HepG2 (cell line): ENCODE data around the gene LDB3. TPM values are rescaled to one million over a fixed set of nuclear protein-coding genes. Genes with fewer than 3 reads are reported as not detected.

Experiments
- E2F2 ChIP-seq: sonication (generic); formaldehyde crosslinking; IDR thresholded peaks from 2 replicates; pipeline ENCODE4 v1.4.0; 2020; ENCODE audit warnings: missing genetic modification reagents, borderline replicate concordance
- EP300 ChIP-seq, 3 experiments: sonication (generic) in 1 of 3; formaldehyde crosslinking in 1 of 3; IDR thresholded peaks; 2 replicates each; pipeline versions ENCODE4 v1.5.1 to v1.6.1; 2011 to 2020; ENCODE audit warnings: low read depth in 2 of 3, low read length in 2 of 3, borderline replicate concordance in 1 of 3, improper control_type of control experiment in 1 of 3, mild to moderate bottlenecking in 1 of 3, missing genetic modification reagents in 1 of 3, moderate library complexity in 1 of 3
- HNF1B ChIP-seq: sonication (generic); formaldehyde crosslinking; IDR thresholded peaks from 2 replicates; pipeline ENCODE4 v1.5.1; 2020; ENCODE audit warnings: mild to moderate bottlenecking, moderate library complexity, missing genetic modification reagents
- PATZ1 ChIP-seq: sonication (generic); formaldehyde crosslinking; IDR thresholded peaks from 2 replicates; pipeline ENCODE4 v1.4.0; 2020; ENCODE audit warnings: missing genetic modification reagents
- ZBTB7A ChIP-seq: sonication (generic); formaldehyde crosslinking; IDR thresholded peaks from 2 replicates; pipeline ENCODE4 v1.8.0; 2022; ENCODE audit warnings: mild to moderate bottlenecking, missing genetic modification reagents
- ZGPAT ChIP-seq: IDR thresholded peaks from 2 replicates; pipeline ENCODE4 v1.6.1; 2016; ENCODE audit warnings: mild to moderate bottlenecking
- ZNF225 ChIP-seq: sonication (generic); formaldehyde crosslinking; IDR thresholded peaks from 2 replicates; pipeline ENCODE4 v1.4.0; 2020; ENCODE audit warnings: mild to moderate bottlenecking, missing genetic modification reagents
- ZNF230 ChIP-seq: sonication (generic); formaldehyde crosslinking; IDR thresholded peaks from 2 replicates; pipeline ENCODE4 v1.4.0; 2020; ENCODE audit warnings: mild to moderate bottlenecking, missing genetic modification reagents
- ZNF562 ChIP-seq: sonication (generic); formaldehyde crosslinking; IDR thresholded peaks from 2 replicates; pipeline ENCODE4 v1.8.0; 2022; ENCODE audit warnings: missing genetic modification reagents, borderline replicate concordance
- ZSCAN30 ChIP-seq: sonication (generic); formaldehyde crosslinking; IDR thresholded peaks from 2 replicates; pipeline ENCODE4 v1.5.0; 2020; ENCODE audit warnings: mild to moderate bottlenecking, missing genetic modification reagents
- polyA plus RNA-seq, 8 experiments: library from polyadenylated mRNA; depleted of rRNA in 3 of 8; stranded (reverse) in 7 of 8; unstranded in 1 of 8; fragments of >200 nt; fragmentation: Illumina TruSeq in 4 of 8; extraction: Trizol in 4 of 8; gene quantifications; 2 replicates each; pipeline versions ENCODE4 v1.2.1 to v1.2.3, GENCODE V29; 2011 to 2016; ENCODE audit warnings: low read depth in 4 of 8, missing spikeins in 1 of 8, mixed read lengths in 1 of 8; ENCODE audit not compliant: insufficient read depth in 1 of 8
- total RNA-seq, 5 experiments: library from RNA; depleted of rRNA; stranded (reverse); fragments of >200 nt; fragmentation: Illumina TruSeq; extraction: Trizol; gene quantifications; 2 replicates each; pipeline ENCODE4 v1.2.3, GENCODE V29; 2016; ENCODE audit warnings: low read depth in 1 of 5
- TF ChIP-seq, protein P1 (sequence below): sonication (generic); formaldehyde crosslinking; IDR thresholded peaks from 2 replicates; pipeline ENCODE4 v1.5.1; 2020; ENCODE audit warnings: missing genetic modification reagents, mild to moderate bottlenecking, borderline replicate concordance
- TF ChIP-seq, protein P2 (sequence below): IDR thresholded peaks from 2 replicates; pipeline ENCODE4 v1.6.1; 2012; ENCODE audit warnings: low read depth, low read length, improper control_type of control experiment
- TF ChIP-seq, protein P3 (sequence below): sonication (generic); formaldehyde crosslinking; IDR thresholded peaks from 2 replicates; pipeline ENCODE4 v1.8.0; 2022; ENCODE audit warnings: mild to moderate bottlenecking, missing genetic modification reagents; ENCODE audit not compliant: insufficient replicate concordance

LDB3 gene
- total and polyA plus RNA-seq, 2 of the 13 experiments (the other 11 are each of a cell fraction or from before 2014, with no cell fraction given), result not detected

GRCh38 chr10:86755740-86756510 is 87.6 kb downstream of the LDB3 start (continued):
- TF ChIP-seq ZGPAT (CRISPR knock-in tag) (peak; percentile 83), E2F2 (CRISPR knock-in tag) (peak; percentile 32; the same call in 1 of the 2 replicates), ZNF225 (peak; percentile 44; the same call in 1 of the 2 replicates), HNF1B (CRISPR knock-in tag) (no peak; the same call in 1 of the 2 replicates), ZNF562 (CRISPR knock-in tag) (no peak), EP300 (IDR thresholded peaks at IDR 0.05; ENCODE audit: low read depth in 2 of 2, low read length in 2 of 2) (peak in 1 of 2 experiments; percentile 19; a peak in 1 of 4 replicates), EP300 (CRISPR knock-in tag; IDR thresholded peaks at IDR 0.05; ENCODE audit: borderline replicate concordance) (no peak), PATZ1 (CRISPR knock-in tag) (peak; percentile 85), ZNF230 (peak; percentile 75; the same call in 1 of the 2 replicates), ZSCAN30 (no peak), ZBTB7A (CRISPR knock-in tag) (0 out of 2 replicates have a peak, but pooled peaks have one; percentile 19)
- TF ChIP-seq, protein P1, sequence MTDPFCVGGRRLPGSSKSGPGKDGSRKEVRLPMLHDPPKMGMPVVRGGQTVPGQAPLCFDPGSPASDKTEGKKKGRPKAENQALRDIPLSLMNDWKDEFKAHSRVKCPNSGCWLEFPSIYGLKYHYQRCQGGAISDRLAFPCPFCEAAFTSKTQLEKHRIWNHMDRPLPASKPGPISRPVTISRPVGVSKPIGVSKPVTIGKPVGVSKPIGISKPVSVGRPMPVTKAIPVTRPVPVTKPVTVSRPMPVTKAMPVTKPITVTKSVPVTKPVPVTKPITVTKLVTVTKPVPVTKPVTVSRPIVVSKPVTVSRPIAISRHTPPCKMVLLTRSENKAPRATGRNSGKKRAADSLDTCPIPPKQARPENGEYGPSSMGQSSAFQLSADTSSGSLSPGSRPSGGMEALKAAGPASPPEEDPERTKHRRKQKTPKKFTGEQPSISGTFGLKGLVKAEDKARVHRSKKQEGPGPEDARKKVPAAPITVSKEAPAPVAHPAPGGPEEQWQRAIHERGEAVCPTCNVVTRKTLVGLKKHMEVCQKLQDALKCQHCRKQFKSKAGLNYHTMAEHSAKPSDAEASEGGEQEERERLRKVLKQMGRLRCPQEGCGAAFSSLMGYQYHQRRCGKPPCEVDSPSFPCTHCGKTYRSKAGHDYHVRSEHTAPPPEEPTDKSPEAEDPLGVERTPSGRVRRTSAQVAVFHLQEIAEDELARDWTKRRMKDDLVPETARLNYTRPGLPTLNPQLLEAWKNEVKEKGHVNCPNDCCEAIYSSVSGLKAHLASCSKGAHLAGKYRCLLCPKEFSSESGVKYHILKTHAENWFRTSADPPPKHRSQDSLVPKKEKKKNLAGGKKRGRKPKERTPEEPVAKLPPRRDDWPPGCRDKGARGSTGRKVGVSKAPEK (CRISPR knock-in tag), result peak; percentile 36; the same call in 1 of the 2 replicates
- TF ChIP-seq, protein P2, sequence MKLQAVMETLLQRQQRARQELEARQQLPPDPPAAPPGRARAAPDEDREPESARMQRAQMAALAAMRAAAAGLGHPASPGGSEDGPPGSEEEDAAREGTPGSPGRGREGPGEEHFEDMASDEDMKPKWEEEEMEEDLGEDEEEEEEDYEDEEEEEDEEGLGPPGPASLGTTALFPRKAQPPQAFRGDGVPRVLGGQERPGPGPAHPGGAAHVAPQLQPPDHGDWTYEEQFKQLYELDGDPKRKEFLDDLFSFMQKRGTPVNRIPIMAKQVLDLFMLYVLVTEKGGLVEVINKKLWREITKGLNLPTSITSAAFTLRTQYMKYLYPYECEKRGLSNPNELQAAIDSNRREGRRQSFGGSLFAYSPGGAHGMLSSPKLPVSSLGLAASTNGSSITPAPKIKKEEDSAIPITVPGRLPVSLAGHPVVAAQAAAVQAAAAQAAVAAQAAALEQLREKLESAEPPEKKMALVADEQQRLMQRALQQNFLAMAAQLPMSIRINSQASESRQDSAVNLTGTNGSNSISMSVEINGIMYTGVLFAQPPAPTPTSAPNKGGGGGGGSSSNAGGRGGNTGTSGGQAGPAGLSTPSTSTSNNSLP, result 0 out of 2 replicates have a peak, but pooled peaks have one; percentile 8
- TF ChIP-seq, protein P3, sequence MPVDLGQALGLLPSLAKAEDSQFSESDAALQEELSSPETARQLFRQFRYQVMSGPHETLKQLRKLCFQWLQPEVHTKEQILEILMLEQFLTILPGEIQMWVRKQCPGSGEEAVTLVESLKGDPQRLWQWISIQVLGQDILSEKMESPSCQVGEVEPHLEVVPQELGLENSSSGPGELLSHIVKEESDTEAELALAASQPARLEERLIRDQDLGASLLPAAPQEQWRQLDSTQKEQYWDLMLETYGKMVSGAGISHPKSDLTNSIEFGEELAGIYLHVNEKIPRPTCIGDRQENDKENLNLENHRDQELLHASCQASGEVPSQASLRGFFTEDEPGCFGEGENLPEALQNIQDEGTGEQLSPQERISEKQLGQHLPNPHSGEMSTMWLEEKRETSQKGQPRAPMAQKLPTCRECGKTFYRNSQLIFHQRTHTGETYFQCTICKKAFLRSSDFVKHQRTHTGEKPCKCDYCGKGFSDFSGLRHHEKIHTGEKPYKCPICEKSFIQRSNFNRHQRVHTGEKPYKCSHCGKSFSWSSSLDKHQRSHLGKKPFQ (CRISPR knock-in tag), result peak; percentile 33
